ENCODE data around the gene RASGRF1.

DNA sequence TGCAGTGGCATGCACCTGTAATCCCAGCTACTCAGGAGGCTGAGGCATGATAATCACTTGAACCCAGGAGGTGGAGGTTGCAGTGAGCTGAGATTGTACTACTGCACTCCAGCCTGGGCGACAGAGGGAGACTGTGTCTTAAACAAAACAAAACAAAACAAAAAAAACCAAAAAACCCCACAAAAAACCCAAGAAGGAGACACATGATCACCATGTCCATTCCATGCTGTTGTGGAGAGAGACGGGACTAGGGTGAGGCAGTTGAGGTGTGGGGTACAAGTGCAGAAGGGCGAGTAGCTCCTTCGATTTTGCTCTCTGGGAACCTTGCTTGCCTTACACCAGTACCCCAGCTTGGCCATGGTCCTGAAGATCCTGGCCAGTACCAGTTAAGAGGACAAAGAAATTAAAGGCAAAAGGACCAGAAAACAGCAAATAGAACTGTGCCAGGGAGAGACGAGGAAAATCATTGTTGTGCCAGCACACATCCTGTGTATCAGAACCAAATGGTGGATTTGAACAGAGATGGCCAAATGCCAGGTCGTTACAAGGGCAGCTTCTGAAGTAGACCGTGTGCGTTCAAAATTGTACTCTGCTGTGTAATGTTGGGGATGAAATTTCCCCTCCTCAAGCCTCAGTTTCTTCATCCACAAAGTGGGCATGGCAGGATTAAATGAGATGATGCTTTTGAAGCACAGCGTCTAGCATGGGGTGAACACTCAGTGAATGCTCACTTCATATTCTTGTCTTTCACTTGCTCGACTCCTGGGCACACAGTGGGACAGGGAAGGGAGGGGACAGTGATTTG lies 102.8 kb downstream of the RASGRF1 start:
- TF ChIP-seq POLR2A (IDR thresholded peaks at IDR 0.05): no peak
- TF ChIP-seq, protein P1, sequence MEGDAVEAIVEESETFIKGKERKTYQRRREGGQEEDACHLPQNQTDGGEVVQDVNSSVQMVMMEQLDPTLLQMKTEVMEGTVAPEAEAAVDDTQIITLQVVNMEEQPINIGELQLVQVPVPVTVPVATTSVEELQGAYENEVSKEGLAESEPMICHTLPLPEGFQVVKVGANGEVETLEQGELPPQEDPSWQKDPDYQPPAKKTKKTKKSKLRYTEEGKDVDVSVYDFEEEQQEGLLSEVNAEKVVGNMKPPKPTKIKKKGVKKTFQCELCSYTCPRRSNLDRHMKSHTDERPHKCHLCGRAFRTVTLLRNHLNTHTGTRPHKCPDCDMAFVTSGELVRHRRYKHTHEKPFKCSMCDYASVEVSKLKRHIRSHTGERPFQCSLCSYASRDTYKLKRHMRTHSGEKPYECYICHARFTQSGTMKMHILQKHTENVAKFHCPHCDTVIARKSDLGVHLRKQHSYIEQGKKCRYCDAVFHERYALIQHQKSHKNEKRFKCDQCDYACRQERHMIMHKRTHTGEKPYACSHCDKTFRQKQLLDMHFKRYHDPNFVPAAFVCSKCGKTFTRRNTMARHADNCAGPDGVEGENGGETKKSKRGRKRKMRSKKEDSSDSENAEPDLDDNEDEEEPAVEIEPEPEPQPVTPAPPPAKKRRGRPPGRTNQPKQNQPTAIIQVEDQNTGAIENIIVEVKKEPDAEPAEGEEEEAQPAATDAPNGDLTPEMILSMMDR (IDR thresholded peaks at IDR 0.05): no peak
